NCI-H2107 treated with DMSO at 0.1 percent for 48 hours (cell line): Measurements from ENCODE around the gene FHIP2A.
A peak's percentile ranks its signal among the peaks of the same experiment; 100 is the strongest.
"Not testable (repeated sequence)": the region's sequence is repeated elsewhere in the genome, so short reads cannot be mapped to it uniquely, and the experiment has no call there.

Experiments
- DNase-seq: peaks from one replicate; lab custom pipeline; 2025; ENCODE audit not compliant: unreplicated experiment; lab: John Stamatoyannopoulos, UW

Gene FHIP2A, protein sequence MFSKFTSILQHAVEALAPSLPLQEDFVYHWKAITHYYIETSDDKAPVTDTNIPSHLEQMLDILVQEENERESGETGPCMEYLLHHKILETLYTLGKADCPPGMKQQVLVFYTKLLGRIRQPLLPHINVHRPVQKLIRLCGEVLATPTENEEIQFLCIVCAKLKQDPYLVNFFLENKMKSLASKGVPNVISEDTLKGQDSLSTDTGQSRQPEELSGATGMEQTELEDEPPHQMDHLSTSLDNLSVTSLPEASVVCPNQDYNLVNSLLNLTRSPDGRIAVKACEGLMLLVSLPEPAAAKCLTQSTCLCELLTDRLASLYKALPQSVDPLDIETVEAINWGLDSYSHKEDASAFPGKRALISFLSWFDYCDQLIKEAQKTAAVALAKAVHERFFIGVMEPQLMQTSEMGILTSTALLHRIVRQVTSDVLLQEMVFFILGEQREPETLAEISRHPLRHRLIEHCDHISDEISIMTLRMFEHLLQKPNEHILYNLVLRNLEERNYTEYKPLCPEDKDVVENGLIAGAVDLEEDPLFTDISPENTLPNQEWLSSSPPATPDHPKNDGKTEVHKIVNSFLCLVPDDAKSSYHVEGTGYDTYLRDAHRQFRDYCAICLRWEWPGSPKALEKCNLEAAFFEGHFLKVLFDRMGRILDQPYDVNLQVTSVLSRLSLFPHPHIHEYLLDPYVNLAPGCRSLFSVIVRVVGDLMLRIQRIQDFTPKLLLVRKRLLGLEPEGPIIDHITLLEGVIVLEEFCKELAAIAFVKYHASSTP

GRCh38 chr10:114821293-114821914 is at the start of gene FHIP2A:
Gene FHIP2A, plus strand, starts transcription at chr10:114821780. Its CDS starts 299 bp downstream, at chr10:114822079.
- DNase-seq, result peak; percentile 19

DNA sequence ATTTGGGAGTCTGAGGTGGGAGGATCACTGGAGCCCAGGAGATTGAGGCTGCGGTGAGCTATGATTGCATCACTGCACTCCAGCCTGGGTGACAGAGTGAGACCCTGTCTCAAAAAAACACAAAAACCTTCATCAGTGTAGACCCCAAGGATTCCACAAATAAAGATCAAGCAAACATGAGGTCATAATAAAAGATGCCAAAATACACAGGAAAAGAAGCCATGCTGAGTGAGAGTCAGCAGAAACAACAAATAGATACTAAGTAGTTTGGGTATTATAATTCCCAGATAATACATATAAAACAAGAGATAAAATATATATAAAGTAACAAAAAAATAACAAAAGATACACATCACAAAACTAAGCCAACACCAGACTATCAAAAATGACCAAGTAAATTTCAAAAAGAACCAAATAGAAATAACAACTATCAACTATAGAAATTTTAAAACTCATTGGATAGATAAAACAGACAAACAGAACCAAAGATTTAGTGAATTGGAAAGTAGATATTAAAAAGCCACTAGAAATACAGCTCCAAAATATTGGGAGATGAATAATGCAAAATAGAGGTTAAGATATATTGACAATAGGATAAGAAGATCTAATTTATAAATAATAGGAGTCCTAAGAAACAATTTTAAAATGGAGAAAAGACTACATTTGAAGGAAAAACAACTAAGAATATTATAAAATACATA is 48.9 kb upstream of the FHIP2A start:
- no peak for DNase-seq

DNA sequence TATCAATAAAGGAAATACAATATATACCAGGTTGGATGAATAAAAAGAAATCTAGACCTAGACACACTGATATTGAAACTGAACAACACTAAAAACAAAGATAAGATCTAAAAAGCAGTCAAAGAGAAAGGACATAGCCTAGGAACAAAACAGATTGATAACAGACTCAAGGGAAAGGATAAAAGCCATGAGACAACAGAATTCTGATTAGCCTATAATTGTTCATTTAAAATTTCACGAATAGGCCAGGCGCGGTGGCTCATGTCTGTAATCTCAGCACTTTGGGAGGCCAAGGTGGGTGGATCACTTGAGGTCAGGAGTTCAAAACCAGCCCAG is 48.4 kb upstream of the FHIP2A start:
- DNase-seq, result no peak

GRCh38 chr10:114775082-114775481 is 46.5 kb upstream of the FHIP2A start:
- not testable (repeated sequence) for DNase-seq

DNA sequence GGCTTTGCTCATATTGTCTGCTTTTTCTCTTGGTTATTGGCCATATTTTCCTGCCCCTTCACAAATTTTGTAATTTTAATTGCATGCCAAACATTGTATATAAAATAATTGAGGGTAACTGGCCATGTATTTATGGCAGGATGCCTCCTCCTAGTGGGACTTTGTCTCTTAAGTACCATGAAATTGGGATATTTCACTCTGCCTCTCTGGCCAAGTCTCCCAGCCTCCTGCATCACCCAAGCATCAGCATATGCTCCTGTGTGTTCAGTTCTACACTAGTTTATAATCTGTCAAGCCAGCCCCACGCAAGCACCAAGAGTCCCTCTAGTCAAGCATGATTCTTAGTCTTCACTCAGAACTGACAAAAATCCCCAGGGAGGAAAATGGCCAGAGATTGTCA is 44.2 kb upstream of the FHIP2A start:
- DNase-seq, result no peak

- DNase-seq, result no peak
These were observed 41.6 kb upstream of the FHIP2A start for GRCh38 chr10:114779803-114780576.

GRCh38 chr10:114780577-114781184 is 40.9 kb upstream of the FHIP2A start:
- DNase-seq, result no peak

DNA sequence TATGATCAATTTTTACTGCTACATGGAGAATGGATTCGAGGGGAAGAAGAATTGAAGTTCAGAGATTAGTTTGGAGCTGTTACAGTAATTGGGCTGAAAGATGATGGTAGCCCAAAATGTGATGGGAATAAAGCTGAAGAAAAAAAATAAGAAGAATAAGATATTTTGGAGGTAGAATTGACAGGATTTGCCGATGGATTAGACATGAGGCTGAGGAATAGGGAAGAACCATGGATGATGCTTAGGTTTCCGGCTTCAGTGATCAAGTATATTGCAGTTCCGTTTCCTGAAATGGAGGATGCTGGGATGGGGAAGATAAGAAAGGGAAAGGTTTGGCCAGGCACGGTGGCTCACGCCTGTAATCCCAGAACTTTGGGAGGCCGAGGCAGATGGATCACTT is 38.9 kb upstream of the FHIP2A start:
- DNase-seq, result no peak

DNA sequence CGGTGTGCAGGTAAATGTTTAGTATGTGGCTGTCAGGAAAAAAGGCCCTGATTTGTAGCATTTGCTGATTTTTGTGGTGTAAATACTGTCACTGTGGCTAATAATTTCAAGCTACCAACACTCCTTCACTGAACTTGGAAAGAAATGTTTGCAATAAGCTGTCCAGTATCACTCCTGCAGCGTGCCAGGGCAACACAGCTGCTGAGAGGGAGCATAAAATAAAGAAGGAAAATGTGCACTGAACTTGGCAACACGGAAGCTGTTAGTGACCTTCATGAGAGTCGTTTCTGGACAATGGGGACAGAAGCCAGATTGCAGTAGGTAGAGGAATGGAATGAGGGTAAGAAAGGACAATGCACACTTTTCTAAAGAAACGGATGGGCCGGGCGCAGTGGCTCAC is 37.9 kb upstream of the FHIP2A start:
- DNase-seq, result no peak

GRCh38 chr10:114786492-114786891 is 35.1 kb upstream of the FHIP2A start:
- not testable (repeated sequence) for DNase-seq

GRCh38 chr10:114787131-114787530 is 34.4 kb upstream of the FHIP2A start:
- not testable (repeated sequence) for DNase-seq

DNA sequence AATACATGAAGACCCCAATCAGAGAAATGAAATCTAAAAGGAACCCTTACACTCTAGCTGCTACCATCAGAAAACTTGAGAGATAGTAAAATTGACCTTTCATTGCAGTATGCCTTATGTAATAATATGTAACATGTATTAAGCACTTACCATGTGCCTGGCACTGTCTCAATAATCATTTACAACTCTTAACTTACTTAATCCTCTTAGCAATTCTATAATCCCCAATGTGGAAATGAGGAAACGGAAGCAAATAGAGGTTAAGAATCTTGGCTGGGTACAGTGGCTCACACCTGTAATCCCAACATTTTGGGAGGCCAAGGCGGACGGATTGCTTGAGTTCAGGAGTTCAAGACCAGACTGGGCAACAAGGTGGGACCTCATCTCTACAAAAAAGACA is 29.8 kb upstream of the FHIP2A start:
- DNase-seq, result no peak

DNA sequence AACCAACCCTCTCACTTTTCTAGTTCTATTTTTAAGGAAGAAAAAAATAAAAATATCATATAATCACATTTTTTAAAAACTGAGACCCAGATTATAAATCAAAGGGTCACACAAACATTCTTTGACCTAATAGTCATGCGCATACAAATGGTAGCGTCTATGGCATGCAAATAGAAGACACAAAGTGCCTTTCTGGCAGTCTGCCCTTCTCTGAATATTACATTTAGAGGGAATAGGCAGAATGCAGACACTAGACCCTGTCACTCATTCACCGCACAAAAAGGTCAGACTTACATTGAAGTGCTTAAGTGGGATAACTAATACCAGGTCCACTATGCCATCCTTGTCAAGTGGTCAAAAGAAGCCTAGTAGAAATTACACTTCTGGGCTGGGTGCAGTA is 26.5 kb upstream of the FHIP2A start:
- no peak for DNase-seq

GRCh38 chr10:114800361-114800760 is 21.2 kb upstream of the FHIP2A start:
- no peak for DNase-seq

DNA sequence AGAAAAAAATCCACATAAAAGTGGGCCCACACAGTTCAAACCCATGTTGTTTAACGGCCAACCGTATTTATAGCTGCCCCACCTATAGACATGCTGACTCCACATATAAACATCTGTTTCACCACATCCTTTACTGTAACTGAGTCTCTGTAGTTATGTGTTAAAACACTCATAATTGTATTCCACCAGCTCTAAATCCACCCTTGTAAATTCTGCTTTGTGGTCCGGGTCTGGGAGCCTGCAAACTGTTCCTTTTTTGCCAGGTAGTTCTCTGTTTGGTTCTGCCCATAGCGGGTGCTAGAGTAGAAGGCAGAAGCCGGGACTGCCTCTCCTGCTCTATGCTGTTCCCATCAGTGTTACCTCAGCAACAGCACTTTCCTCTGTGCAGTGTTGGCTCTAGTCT is 20.2 kb upstream of the FHIP2A start:
- no peak for DNase-seq

GRCh38 chr10:114802177-114802576 is 19.4 kb upstream of the FHIP2A start:
- DNase-seq, result no peak

DNA sequence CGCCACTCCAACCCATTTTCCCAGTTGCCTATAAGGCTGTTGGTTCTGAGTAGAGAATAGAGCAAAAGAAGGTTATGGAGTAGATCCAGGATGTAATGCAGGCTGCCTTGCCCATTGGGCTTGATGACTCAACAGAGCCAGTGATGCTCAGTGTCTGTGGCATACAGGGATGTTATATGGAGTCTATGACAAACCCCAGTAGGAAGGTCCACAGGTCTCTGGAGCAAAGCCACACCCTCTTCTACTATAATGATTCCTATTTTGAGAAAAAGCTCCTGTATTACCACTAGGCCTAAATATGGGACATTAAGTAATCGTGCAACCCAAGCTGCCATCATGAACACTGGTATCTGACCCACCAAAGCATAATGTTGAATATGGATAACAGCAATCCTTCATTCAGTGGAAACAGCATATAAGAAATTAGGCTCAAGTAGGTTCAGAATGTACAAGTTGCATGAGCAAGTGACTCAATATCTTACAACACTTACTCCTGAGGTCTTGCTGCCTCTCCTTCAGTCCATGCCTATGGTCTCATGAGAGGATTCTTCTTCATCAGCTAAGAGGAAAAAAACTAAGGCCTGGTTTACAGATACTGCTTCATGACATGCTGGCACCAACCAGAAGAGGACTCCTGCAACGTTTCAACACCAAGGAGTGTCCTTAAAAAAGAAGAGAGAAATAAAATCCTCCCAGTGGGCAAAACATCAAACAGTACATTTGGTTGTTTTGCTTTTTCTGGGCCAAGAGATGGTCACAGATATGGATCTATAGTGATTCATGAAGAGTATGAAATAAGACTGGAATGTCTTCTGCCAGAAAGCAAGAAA is 14.8 kb upstream of the FHIP2A start:
- no peak for DNase-seq

- no peak for DNase-seq
These were observed 12.6 kb upstream of the FHIP2A start for GRCh38 chr10:114808982-114809381.

- no peak for DNase-seq
These were observed 10.7 kb upstream of the FHIP2A start for GRCh38 chr10:114810926-114811325.
